Breast epithelium (tissue), 3 donors: ENCODE results near the gene MYO1A.
"Not testable (repeated sequence)": the region's sequence is repeated elsewhere in the genome, so short reads cannot be mapped to it uniquely, and the experiment has no call there.

ENCODE experiments used
- POLR2A ChIP-seq: fragments of 450-650 bp; IDR thresholded peaks from one replicate; pipeline ENCODE4 v1.6.1; 2016; ENCODE audit warnings: antibody characterized with exemption, mild to moderate bottlenecking, moderate library complexity
- POLR2AphosphoS5 ChIP-seq, 3 donors: sonication (generic); formaldehyde crosslinking; IDR thresholded peaks; one replicate each; pipeline ENCODE4 v1.6.1; 2017; ENCODE audit warnings: antibody characterized with exemption in 3 of 3

GRCh38 chr12:56985714-56986113, 64.2 kb downstream of the MYO1A start:
- peak in 1 of 3 donors; percentile 60 for TF ChIP-seq POLR2AphosphoS5 (IDR thresholded peaks at IDR 0.05)
- not testable (repeated sequence) for TF ChIP-seq POLR2A
